Endothelial cell of umbilical vein (primary cell): ENCODE data around the gene PDGFB. TPM values are rescaled to one million over a fixed set of nuclear protein-coding genes. Genes with fewer than 3 reads are reported as not detected.
A peak's percentile ranks its signal among the peaks of the same experiment; 100 is the strongest.

Experiments used
- BruUV-seq: library from RNA; stranded (reverse); fragments of 400-500 nt; replicated peaks from 2 replicates; lab custom pipeline; 2021; lab: Mats Ljungman, UMichigan
- CTCF ChIA-PET: fragments of 300-600, 350-600 bp; sonication (Branson Sonifier 250); formaldehyde crosslinking; loops from one replicate; lab custom pipeline; 2021; ENCODE audit warnings: antibody characterized with exemption, inconsistent platforms; lab: Charles Lee
- POLR2A ChIA-PET: fragments of 300-600, 350-600 bp; sonication (Branson Sonifier 250); formaldehyde crosslinking; loops from one replicate; lab custom pipeline; 2021; ENCODE audit warnings: antibody characterized with exemption, inconsistent platforms; lab: Charles Lee
- DNase-seq: peaks from one replicate; pipeline ENCODE4 v3.0.0-alpha.2; 2011; ENCODE audit warnings: low read depth, low spot score
- FAIRE-seq: peaks from 2 replicates; lab custom pipeline; 2011; peaks lifted over from hg19 to GRCh38; lab: Jason Lieb, UNC
- H2AFZ ChIP-seq: 2 replicates; pipeline ENCODE4 v1.6.0; 2012; ENCODE audit warnings: low read depth, low read length, control low read depth, inconsistent platforms
- H3K27ac ChIP-seq: 2 replicates; pipeline ENCODE4 v1.5.1; 2011; ENCODE audit warnings: low read depth, mild to moderate bottlenecking, control low read depth, low read length, moderate library complexity; ENCODE audit not compliant: insufficient read depth
- H3K27me3 ChIP-seq, 2 experiments: 2 replicates each; pipeline versions ENCODE4 v1.6.0 to v1.6.1; 2011; ENCODE audit warnings: low read length in 2 of 2, mixed read lengths in 1 of 2; ENCODE audit not compliant: control insufficient read depth in 2 of 2, insufficient read depth in 2 of 2
- H3K36me3 ChIP-seq, 2 experiments: 2 replicates in 1 of 2; 3 replicates in 1 of 2; pipeline ENCODE4 v1.5.1; 2011; ENCODE audit warnings: low read length in 2 of 2, mild to moderate bottlenecking in 1 of 2, moderate library complexity in 1 of 2; ENCODE audit not compliant: control insufficient read depth in 2 of 2, insufficient read depth in 2 of 2; ENCODE audit errors: extremely low read depth in 1 of 2
- H3K4me1 ChIP-seq: 3 replicates; pipeline ENCODE4 v1.5.1; 2011; ENCODE audit warnings: mild to moderate bottlenecking, low read length; ENCODE audit not compliant: control insufficient read depth, insufficient read depth; ENCODE audit errors: extremely low read depth
- H3K4me2 ChIP-seq: 2 replicates; pipeline ENCODE4 v1.6.1; 2011; ENCODE audit warnings: low read length, control low read depth, mixed read lengths; ENCODE audit not compliant: insufficient read depth
- H3K4me3 ChIP-seq, 3 experiments: fragments of 200-600 bp in 1 of 3; sonication (generic), shearing (Covaris generic) in 1 of 3; replicated peaks in 1 of 3; 2 replicates each; pipeline ENCODE4 v1.5.1; 2011 to 2016; ENCODE audit warnings: control low read depth in 3 of 3, low read length in 3 of 3, mild to moderate bottlenecking in 2 of 3, inconsistent platforms in 1 of 3, low read depth in 1 of 3, moderate library complexity in 1 of 3; ENCODE audit not compliant: insufficient read depth in 1 of 3
- H3K79me2 ChIP-seq: 2 replicates; pipeline ENCODE4 v1.6.0; 2012; ENCODE audit warnings: low read length, inconsistent platforms; ENCODE audit not compliant: control insufficient read depth, insufficient read depth
- H3K9ac ChIP-seq: replicated peaks from 2 replicates; pipeline ENCODE3; 2011; ENCODE audit warnings: low read length, control low read depth; ENCODE audit not compliant: insufficient read depth; ENCODE audit errors: extremely low read depth
- H3K9me1 ChIP-seq: replicated peaks from 3 replicates; pipeline ENCODE4 v1.6.0; 2011; ENCODE audit warnings: mild to moderate bottlenecking, low read length; ENCODE audit not compliant: control insufficient read depth, insufficient read depth; ENCODE audit errors: extremely low read depth
- H3K9me3 ChIP-seq: replicated peaks from 2 replicates; pipeline ENCODE4 v1.5.1; 2012; ENCODE audit warnings: low read length, inconsistent platforms; ENCODE audit not compliant: control insufficient read depth, insufficient read depth
- H4K20me1 ChIP-seq: replicated peaks from 2 replicates; pipeline ENCODE3; 2011; ENCODE audit warnings: mild to moderate bottlenecking, low read length; ENCODE audit not compliant: control insufficient read depth, insufficient read depth; ENCODE audit errors: extremely low read depth
- EZH2 ChIP-seq: IDR thresholded peaks from 2 replicates; pipeline ENCODE4 v1.6.1; 2012; ENCODE audit warnings: borderline replicate concordance, low read depth, mild to moderate bottlenecking, moderate library complexity, low read length, inconsistent platforms; ENCODE audit not compliant: severe bottlenecking
- FOS ChIP-seq: IDR thresholded peaks from 2 replicates; pipeline ENCODE4 v1.6.1; 2011; ENCODE audit warnings: mild to moderate bottlenecking, low read length, moderate library complexity, borderline replicate concordance; ENCODE audit not compliant: insufficient read depth
- GATA2 ChIP-seq: IDR thresholded peaks from 2 replicates; pipeline ENCODE4 v1.7.0; 2011; ENCODE audit warnings: low read depth, mild to moderate bottlenecking, moderate library complexity, mixed read lengths, low read length; ENCODE audit not compliant: insufficient read length, insufficient read depth
- JUN ChIP-seq: IDR thresholded peaks from 2 replicates; pipeline ENCODE4 v1.6.1; 2011; ENCODE audit warnings: borderline replicate concordance, low read depth; ENCODE audit not compliant: insufficient read length, insufficient read depth
- MYC ChIP-seq: IDR thresholded peaks from one replicate; pipeline ENCODE4 v1.6.1; 2011; ENCODE audit warnings: mild to moderate bottlenecking, low read depth, low read length
- POLR2A ChIP-seq: IDR thresholded peaks from 2 replicates; pipeline ENCODE4 v1.6.1; 2012; ENCODE audit warnings: low read depth, mild to moderate bottlenecking, control low read depth, low read length
- POLR2AphosphoS5 ChIP-seq: IDR thresholded peaks from 2 replicates; pipeline ENCODE4 v1.6.1; 2012; ENCODE audit warnings: low read depth, mild to moderate bottlenecking, control low read depth, low read length, moderate library complexity; ENCODE audit not compliant: insufficient read depth
- dilution Hi-C: fragments of 300-500 bp; cut with MboI; formaldehyde crosslinking; loops from one replicate; pipeline ENCODE4 v1.15.0; 2019; ENCODE audit warnings: low sequenced_read_pairs; ENCODE audit not compliant: extremely low pct_ligation_motif_present
- intact Hi-C: fragments of 100-400 bp; cut with micrococcal nuclease; formaldehyde crosslinking; loops from one replicate; pipeline ENCODE4 v1.10.0; 2022
- polyA plus RNA-seq, 4 experiments: library from polyadenylated mRNA; depleted of rRNA in 3 of 4; stranded (reverse) in 3 of 4; unstranded in 1 of 4; fragments of >200 nt; gene quantifications; 2 replicates each; pipeline versions ENCODE4 v1.2.1 to v1.2.3, GENCODE V29; 2011 to 2012; ENCODE audit warnings: missing spikeins in 1 of 4
- total RNA-seq: library from RNA; stranded (reverse); gene quantifications from 2 replicates; pipeline ENCODE4 v1.2.3, GENCODE V29; 2021
- TF ChIP-seq, protein P1 (sequence below), 2 donors: IDR thresholded peaks; 1 replicate in 1 of 2; 2 replicates in 1 of 2; pipeline ENCODE4 v1.5.1; 2011; ENCODE audit warnings: low read length in 2 of 2, mild to moderate bottlenecking in 2 of 2, moderate library complexity in 2 of 2, control low read depth in 1 of 2, inconsistent platforms in 1 of 2, low read depth in 1 of 2; ENCODE audit not compliant: insufficient read depth in 1 of 2; ENCODE audit errors: extremely low read depth in 1 of 2
- TF ChIP-seq, protein P2 (sequence below): IDR thresholded peaks from 2 replicates; pipeline ENCODE4 v1.6.1; 2011; ENCODE audit not compliant: insufficient read depth, insufficient read length

PDGFB gene
- total and polyA plus RNA-seq, 2 donors (not counting 3 experiments of a cell fraction or from before 2014, with no cell fraction given): 135 to 240 TPM

DNA sequence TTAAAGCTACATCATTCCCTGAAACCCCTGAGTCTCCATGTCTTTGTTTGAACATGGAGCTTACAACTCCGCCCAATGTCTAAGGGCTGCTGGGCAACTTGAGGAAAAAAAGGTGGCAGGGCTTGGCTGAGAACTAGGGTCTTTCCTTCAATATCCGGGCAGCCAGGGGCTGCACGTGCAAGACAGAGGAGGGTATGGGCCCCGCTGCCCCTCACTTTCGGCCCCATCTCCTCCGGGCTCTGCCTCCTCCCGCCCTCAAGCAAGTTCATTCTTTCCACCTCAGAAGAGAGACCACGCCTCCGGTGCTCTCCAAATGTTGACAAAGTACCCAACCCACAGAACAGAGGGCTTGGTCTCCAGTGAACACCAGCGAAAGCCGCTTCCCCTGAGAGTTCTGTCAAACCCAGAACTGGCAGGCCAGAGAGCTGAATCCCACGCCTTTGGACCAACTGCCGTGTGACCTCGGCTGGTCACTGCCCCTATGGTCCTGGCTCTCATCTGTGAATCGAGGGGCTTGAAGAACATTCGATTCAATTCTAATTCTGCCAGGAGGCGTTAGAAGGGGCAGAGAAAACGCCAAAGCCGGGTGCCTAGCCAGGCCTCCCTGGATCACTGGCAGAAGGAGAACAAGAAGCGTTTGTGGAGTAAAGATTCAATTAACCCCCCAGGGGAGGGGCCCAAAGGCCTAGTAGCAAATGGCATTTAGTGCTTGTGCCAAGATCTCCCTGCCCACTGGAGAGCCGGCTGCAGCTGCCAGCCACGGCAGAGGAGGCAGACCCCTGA lies 7.3 kb downstream of the PDGFB start:
- DNase-seq: no peak
- no peaks in the 10 kb centered on the region for H3K9me3 ChIP-seq
- peak; percentile 40 for FAIRE-seq
- peaks cover 83% of the 10 kb centered on the region for H3K4me1 ChIP-seq
- TF ChIP-seq FOS: no peak
- TF ChIP-seq POLR2AphosphoS5: no peak
- no peak for TF ChIP-seq MYC
- no peak for TF ChIP-seq GATA2
- TF ChIP-seq, protein P1, sequence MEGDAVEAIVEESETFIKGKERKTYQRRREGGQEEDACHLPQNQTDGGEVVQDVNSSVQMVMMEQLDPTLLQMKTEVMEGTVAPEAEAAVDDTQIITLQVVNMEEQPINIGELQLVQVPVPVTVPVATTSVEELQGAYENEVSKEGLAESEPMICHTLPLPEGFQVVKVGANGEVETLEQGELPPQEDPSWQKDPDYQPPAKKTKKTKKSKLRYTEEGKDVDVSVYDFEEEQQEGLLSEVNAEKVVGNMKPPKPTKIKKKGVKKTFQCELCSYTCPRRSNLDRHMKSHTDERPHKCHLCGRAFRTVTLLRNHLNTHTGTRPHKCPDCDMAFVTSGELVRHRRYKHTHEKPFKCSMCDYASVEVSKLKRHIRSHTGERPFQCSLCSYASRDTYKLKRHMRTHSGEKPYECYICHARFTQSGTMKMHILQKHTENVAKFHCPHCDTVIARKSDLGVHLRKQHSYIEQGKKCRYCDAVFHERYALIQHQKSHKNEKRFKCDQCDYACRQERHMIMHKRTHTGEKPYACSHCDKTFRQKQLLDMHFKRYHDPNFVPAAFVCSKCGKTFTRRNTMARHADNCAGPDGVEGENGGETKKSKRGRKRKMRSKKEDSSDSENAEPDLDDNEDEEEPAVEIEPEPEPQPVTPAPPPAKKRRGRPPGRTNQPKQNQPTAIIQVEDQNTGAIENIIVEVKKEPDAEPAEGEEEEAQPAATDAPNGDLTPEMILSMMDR (IDR thresholded peaks at IDR 0.05; ENCODE audit: extremely low read depth in 1 of 2, insufficient read depth in 1 of 2, low read depth in 1 of 2, low read length in 2 of 2): no peak
- no peak for TF ChIP-seq EZH2
- TF ChIP-seq, protein P2, sequence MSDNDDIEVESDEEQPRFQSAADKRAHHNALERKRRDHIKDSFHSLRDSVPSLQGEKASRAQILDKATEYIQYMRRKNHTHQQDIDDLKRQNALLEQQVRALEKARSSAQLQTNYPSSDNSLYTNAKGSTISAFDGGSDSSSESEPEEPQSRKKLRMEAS: no peak
- TF ChIP-seq JUN: no peak
- TF ChIP-seq POLR2A: no peak
- no peak overlapping the region for H3K27ac ChIP-seq
- BruUV-seq: no TSS peak
- intact Hi-C loops: loop anchor here (10.0 kb wide), 1 partner anchor 363 kb away; the partner anchor contains the start of gene CBX6
- no peak overlapping the region for H3K4me2 ChIP-seq
- ChIA-PET POLR2A (interaction anchor here (0.6 kb wide), 1 partner anchor 81 kb away, joined by 3 read pairs; no protein-coding TSS in a partner anchor), CTCF (interaction anchor here (1.0 to 3.2 kb wide), 2 partner anchors 67 to 79 kb away, joined by 3 to 22 read pairs; no protein-coding TSS in a partner anchor)
- dilution Hi-C loops: no loop called here
- peaks cover 97% of the 10 kb centered on the region for H3K79me2 ChIP-seq
- H3K27me3 ChIP-seq: no peaks in the 10 kb centered on the region
- H3K36me3 ChIP-seq: peaks cover 18 to 38% of the 10 kb centered on the region in 2 experiments
- no peak overlapping the region for H2AFZ ChIP-seq
- H3K9me1 ChIP-seq: no peaks in the 10 kb centered on the region
- H3K4me3 ChIP-seq: no peak overlapping the region
- peaks cover 4% of the 10 kb centered on the region for H4K20me1 ChIP-seq
- H3K9ac ChIP-seq: no peak overlapping the region
